Kasumi-1 (cell line): Measurements from ENCODE around the gene PALM3.
"Not testable (repeated sequence)": the region's sequence is repeated elsewhere in the genome, so short reads cannot be mapped to it uniquely, and the experiment has no call there.

ENCODE experiments used
- DNase-seq, 2 experiments: peaks; one replicate each; lab custom pipeline; 2025; lab: John Stamatoyannopoulos, UW

Gene PALM3

DNA sequence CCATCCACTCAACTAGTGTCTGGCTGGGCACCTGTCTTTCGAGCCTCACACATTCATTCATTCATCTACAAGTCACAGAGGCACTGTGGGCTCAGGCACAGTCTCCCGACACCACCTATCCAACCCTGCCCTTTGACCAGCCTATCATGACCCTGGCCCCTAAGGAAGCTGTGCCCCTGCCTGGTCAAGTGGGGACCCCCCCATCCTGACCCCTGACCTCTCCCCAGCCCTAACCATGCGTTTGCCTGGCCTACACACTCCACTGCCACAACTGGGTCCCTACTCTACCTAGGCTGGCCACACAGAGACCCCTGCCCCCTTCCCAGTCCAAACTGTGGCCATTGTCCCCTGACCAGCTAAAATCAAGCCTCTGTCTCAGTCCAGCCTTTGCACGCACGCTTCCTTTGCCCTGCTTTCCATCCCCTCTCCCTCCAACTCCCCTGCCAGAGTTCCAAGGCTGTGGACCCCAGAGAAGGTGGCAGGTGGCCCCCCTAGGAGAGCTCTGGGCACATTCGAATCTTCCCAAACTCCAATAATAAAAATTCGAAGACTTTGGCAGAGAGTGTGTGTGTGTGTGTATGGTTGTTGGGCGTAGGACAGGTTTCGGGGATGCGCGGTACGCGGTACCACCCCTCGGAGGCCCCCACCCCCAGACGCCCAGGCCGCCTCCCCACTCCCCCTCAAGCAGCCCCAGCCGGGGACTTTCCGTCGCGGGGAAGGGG, 30.7 kb downstream of the PALM3 start:
- no peak for DNase-seq

DNA sequence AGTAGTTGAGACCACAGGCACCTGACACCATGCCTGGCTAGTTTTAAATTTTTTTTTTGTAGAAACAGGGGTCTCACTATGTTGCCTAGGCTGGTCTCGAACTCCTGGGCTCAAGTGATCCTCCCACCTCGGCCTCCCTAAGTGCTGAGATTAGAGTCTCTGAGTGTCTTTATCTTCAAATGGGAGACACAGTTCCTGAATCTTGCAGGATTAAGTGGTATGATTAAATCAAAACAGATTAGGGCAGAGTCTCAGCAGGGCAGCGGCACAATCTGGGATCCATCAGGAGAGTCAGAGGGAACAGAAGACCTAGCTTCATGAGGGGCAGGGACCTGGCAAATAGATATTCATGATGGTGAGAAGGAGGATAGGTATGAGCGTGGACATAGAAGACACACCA, 33.0 kb downstream of the PALM3 start:
- no peak for DNase-seq

DNA sequence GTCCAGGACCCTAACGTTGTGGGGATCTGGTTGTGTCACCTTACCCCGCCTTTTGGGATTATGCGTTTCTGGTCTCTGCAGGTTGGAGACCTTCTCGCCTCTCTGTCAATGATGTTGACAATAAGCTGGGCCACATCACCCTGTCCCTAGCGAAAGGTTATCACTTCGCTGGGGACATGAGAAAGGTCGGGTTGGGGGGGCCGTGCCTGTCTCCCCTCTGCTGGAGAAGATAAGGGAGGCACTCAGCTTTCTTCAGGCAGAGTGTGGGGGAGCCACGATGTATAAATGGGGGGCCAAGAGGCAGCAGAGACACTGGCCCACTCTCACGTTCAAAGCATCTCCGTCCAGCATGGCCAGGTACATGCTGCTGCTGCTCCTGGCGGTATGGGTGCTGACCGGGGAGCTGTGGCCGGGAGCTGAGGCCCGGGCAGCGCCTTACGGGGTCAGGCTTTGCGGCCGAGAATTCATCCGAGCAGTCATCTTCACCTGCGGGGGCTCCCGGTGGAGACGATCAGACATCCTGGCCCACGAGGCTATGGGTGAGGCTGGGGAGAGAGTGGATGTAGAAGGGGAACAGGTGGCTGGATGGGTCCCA, 33.9 kb downstream of the PALM3 start, which contains the start of gene RLN3:
Gene RLN3 (plus strand): TSS at position 293 of the 595 bp plus-strand sequence. CDS start 57 bp downstream, at position 350.
- DNase-seq, result no peak

DNA sequence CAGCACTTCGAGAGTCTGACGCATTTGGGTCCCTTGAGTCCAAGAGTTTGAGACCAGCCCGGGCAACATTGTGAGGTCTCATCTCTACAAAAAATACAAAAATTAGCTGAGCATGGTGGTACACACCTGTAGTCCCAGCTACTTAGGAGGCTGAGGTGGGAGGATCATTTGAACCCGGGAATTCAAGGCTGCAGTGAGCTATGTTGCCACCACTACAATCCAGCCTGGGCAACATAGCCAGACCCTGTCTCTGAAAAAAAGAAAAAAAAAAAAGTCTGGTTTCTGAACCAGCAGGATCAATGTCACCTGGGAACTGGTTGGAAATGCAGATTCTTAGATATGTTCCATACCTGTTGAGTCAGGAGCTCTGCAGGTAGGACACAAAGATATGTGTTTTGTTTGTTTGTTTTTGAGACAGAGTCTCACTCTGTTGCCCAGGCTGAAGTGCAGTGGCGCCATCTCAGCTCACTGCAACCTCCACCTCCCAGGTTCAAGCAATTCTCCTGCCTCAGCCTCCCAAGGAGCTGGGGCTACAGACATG, 35.2 kb downstream of the PALM3 start:
- not testable (repeated sequence) for DNase-seq

DNA sequence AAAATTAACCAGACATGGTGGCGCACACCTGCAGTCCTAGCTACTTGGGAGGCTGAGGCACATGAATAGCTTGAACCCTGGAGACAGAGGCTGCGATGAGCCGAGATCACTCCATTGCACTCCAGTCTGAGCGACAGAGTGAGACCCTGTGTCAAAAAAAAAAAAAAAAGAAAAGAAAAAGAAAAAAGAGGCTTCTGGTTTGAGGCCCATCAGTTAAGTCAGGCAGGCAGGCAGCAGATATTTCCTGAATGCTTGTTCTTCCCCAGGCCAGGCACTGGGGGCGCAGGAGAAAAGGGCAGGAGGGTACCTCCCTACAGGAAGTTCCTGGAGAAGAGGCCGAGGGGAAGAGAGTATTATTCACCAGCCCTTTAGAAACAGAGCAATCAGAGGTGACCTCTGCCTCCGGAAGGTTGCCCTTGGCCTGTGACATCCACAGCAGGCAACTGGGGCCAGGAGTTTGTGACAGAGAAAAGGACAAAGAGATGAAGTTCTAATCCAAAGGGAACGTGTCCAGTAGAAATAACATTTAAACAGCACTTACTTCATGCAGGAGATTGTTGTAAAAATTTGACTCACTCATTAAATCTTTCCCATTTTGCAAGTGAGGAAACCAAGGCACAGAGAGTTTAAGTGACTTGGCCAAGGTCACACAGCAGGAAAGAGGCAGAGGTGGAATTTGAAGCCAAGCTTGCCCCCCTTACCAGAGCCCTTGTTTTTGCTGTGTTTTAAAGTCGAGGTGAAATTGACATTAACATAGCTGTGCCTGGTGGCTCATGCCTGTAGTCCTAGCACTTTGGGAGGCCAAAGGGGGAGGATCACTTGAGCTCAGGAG, 38.3 kb downstream of the PALM3 start:
- peak; percentile 86 to 89 for DNase-seq

DNA sequence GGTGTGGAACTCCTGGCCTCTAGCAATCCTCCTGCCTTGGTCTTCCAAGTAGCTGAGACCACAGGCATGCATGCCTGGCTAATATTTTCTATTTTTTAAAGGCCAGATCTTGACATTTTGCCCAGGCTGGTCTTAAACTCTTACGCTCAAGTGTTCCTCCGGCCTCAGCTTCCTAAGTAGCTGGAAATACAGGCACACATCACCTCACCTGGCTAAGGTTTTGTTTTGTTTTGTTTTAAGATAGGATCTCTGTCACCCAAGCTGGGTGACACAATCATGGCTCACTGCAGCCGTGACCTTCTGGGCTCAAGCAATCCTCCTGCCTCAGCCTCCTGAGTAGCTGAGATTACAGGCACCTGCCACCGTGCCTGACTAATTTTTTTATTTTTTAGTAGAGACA, 39.4 kb downstream of the PALM3 start:
- DNase-seq, result no peak

DNA sequence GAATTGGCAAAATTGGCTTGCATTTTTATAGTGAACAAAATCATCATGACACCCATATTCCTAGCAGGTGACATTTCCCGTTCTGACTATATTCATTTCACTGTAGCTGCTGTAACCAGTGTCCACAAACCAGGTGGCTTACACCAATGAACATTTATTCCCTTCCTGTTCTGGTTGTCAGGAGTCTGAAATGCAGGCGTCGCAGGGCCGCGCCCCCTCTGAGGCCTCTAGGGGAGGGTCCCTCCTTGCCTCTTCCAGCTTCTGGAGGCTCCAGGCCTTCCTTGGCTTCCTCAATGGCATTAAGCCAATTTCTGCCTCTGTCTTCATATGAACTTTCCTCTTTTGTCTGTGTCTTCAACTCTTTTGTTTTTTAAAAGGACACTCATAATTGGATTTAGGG, 40.4 kb downstream of the PALM3 start:
- DNase-seq, result peak; percentile 34 to 37

DNA sequence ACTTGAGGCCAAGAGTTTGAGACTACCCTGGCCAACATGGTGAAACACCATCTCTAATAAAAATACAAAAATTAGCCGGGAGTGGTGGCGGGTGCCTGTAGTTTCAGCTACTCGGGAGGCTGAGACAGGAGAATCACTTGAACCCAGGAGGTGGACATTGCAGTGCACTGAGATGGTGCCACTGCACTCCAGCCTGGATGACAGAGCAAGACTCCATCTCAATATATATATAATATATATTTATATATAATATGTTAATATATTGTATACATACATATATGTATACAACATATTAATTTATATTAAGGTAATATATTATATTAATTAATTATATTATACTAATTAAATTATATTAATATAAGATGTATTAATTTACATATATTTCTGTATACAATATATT, 42.1 kb downstream of the PALM3 start:
- DNase-seq, result not testable (repeated sequence)

DNA sequence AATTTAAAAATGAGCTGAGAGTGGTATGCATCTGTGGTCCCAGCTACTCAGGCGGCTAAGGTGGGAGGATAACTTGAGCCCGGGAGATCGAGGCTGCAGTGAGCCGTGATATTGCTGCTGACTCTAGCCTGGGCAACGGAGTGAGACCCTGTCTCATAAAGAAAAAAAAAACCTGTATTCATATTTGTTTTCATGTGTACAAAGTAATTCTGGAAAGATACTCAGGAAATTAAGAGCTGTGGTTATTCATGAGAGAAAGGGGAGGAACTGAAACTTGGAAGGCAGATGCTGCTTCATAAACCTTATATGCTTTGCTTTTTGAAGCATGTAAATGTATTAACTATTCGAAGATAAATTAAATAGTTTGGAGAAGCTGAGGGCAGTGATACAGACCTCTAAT, 42.8 kb downstream of the PALM3 start:
- no peak for DNase-seq

DNA sequence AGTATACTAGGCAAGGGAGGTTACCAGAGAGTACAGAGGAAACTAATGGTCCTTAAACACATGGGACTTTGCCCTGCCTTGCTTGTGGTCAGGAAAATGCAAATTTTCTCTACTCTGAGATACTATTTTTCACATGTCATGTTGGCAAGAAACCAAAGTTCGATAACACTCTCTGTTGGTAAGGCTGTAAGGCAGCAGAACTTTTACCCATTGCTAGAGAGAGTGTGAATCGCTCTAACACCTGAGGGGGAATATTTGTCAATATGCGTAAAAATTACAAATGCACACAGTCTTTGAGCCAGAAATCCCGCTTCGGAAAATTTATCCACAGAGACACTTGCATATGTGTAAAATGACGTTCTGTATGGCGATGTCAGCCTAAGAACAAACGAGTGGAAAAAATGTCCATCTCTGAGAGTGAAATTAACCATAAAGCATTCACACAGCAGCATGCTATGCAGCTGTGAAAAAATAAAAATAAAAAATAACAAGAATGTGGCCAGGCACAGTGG, 46.3 kb downstream of the PALM3 start:
- DNase-seq, result no peak

DNA sequence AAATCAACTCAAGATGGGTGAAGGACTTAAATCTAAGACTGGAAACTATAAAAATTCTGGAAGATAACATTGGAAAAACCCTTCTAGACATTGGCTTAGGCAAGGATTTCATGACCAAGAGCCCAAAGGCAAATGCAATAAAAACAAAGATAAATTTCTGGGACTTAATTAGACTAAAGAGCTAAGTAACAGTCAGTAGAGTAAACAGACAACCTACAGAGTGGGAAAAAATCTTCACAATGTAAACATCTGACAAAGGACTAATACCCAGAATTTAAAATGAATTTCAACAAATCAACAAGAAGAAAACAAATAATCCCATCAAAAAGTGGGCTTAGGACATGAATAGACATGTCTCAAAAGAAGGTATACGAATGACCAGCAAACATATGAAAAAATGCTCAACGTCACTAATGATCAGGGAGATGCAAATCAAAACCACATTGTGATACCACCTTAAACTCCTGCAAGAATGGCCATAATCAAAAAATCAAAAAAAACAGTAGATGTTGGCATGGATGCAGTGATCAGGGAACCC, 49.4 kb downstream of the PALM3 start:
- no peak for DNase-seq

DNA sequence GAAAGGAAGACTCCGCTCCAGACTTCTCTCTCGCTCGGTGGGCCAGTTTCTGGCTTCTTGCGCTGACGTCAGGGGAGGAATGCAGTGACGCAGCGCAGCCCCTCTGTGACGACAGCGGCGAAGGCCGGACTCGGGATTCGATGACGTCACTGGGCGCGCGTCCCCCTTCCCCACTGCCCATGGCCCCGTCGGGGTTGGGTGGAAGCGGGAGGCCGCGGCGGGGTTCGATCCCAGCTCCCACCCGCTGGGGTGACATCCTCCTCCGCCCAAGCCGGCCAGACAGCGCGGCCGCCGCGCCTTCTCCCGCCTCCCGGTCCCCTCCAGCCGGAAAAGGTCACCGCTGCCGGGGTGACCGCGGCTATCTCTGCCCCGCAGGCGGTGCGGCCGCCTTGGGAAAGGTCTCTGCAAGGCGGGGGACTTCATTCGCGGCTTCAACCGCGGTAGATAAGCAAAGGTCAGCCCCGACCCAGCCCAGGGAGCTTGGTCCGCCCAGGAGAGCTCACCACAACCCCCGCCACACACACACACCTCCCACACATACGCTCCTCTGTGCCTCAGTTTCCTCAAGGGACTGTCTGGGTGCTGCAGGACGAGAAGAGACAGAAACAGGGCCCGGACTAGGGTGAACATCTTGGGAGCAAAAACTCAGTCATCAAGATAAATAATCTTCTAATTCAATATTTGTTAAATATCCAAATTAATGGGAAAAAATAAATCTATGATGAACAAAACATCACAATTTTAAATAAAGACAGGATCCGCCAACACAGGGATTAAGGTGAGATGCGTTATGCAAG, 54.9 kb downstream of the PALM3 start:
- no peak for DNase-seq

DNA sequence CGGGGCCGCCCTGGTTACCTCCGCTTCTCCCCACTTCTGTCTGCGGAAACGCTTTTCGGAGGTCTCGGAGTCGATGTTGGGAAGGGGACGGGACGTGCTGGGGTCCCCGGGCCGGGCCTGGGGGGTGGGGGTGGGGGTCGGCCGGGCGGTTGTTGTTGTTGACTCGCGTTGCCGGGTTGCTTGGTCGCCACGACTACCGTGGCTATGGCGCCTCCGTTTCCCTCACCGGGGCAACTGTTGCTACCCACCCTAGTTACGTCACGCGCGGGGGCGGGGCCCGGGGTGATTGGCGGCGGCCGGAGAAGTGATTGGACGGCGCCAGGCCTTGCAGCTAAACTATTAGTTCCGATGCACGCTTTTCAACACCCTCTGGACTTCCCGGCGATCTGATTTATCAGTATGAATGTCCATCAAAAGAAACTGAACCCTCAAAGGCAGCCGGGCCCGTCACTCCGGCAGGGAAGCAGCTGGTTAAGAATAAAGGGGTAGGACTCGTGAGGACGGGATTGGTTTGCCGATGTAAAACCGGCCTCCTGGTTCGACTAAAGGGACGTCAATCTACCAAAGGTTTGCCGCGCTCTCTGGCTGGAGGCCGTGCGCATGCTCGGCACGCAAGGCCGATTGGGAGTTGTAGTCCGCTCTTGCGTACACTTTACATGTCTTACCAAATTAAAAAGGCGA, 55.7 kb downstream of the PALM3 start, which contains the start of gene RFX1:
Gene RFX1 (minus strand): TSS at position 236 of the 681 bp plus-strand sequence. CDS start 12,477 bp downstream, outside the sequence.
- peak; percentile 100 for DNase-seq

DNA sequence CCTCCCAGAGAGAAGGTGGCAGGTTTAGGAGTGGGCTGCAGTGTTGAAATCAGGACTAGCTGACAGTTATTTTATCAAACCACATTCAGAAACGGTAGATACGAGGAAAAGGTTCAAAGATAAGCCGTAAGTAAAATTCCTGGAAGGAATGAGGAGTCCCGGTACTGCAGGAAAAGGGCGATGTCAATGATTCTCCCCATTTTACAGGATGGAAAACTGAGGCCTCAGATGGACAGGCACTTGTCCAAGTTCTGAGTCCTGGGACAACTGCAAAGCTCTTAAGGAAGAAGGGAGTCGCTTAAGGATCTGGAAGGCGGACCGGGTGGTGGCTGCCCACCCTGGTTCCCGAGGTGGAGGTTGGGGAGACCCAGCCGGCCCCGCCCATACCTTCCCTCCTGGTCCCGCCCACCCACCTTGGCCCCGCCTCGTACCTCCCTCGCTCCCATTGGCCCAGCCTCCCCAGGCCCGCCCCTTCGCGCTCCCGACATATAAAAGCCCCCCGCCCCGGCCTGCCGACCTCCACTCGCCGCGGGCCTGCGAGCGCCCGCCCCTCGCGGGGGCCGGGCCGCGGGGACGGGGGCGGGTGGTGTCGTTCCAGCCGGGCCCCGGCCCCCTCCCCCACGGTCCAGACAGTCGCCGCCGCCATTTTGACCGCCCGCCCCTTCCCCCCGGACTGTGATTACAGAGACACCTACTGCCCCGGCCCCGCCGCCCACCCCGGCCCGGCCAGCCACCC, 56.4 kb downstream of the PALM3 start:
- DNase-seq, result peak; percentile 69 to 74

DNA sequence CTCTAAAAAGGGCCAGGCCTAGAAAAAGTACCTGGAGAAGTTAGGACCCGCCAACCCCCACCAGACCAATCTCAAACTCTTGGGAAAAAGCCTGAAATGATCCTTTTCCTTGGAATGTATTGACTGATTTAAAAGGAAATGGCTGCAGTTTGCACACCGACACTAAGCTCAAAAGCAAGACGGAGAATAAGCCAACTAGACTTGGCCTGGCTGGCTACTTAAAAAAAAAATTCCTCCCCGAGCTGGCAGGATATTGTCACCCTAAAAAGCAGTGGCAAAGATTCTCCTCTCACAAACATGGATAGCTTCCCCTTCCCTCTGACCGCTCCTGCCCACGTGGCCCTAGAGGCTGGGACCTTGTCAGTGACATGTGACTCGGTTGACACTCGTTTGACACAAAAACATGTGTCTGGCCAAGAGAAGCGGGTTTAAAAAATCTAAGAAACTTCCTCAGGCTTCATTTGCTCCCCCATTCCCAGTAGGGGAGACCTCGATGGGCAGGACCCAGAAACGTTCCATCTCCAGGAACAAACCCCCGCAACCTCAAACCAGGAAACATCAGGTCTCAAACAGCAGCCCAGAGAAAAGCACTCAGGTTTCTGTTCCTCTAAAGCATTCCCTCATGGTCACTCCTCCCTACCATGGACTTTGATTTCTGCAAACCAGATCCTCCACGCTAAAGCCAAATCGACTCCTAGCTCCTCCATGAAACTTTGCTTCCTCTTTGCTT, 57.1 kb downstream of the PALM3 start:
- peak; percentile 70 to 81 for DNase-seq
